HG03571 (cell line): ENCODE data around the gene IL17F.

Experiments
- ATAC-seq: cut with Tn5 transposase; IDR thresholded peaks from one replicate; pipeline ENCODE4 v1.9.1; 2021; ENCODE audit not compliant: unreplicated experiment

Gene IL17F

GRCh38 chr6:52191824-52192223 is 52.5 kb downstream of the IL17F start:
- ATAC-seq: no peak

GRCh38 chr6:52190409-52190808 is 53.9 kb downstream of the IL17F start:
- no peak for ATAC-seq

DNA sequence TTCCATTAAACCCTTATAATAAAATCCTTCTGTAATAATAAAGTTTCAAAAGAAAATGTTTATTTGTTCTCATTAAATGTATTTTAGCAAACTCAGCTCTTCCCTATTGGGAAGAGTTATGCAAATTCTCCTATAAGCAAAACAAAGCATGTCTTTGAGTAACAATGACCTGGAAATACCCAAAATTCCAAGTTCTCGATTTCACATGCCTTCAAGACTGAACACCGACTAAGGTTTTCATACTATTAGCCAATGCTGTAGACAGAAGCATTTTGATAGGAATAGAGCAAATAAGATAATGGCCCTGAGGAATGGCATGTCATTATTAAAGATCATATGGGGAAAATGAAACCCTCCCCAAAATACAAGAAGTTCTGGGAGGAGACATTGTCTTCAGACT is 54.3 kb downstream of the IL17F start:
- ATAC-seq: no peak

DNA sequence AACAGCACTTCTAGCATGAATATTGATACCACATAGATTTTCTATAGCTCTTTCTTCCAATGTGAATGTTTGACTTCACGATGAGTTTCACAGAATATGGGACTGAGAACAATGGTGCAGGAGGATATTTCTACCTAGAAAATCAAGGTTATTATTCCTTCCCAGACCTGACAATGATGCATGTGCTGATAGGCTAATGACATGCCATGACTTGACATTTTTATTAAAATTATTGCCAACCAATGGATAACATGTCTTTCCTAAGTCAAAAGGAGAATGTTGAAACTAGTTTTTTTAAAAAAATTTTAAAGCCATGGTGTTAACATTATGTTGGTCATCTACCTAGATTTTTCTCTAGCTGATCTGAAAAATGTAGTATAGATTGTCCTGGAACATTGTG is 57.2 kb downstream of the IL17F start:
- no peak for ATAC-seq
